ENCODE results near the gene SPATA45. TPM values are rescaled to one million over a fixed set of nuclear protein-coding genes. Genes with fewer than 3 reads are reported as not detected.
"Not testable (repeated sequence)": the region's sequence is repeated elsewhere in the genome, so short reads cannot be mapped to it uniquely, and the experiment has no call there.

Gene SPATA45
- not detected for total RNA-seq

- ChIA-PET CTCF (interaction anchor here (0.7 kb wide), 1 partner anchor 31 kb away, joined by 4 read pairs; no protein-coding TSS in a partner anchor), POLR2A (interaction anchor here (1.3 kb wide), 1 partner anchor 11 kb away, joined by 4 read pairs; the partner anchor contains the start of gene FLVCR1)
- DNase-seq: no peak
These were observed at the start of gene SPATA45 for GRCh38 chr1:212847549-212847948. Gene SPATA45, minus strand, starts transcription at chr1:212847649. Its CDS starts 11,500 bp downstream, at chr1:212836149.

GRCh38 chr1:212892108-212892507, 44.7 kb upstream of the SPATA45 start:
- ChIA-PET POLR2A (no interaction called here), CTCF (interaction anchor here (1.4 kb wide), 1 partner anchor 9 kb away, joined by 3 read pairs; no protein-coding TSS in a partner anchor)
- Mint-ChIP-seq H3K9me3 (no peaks in the 10 kb centered on the region), H3K4me1 (no peaks in the 10 kb centered on the region), H3K27me3 (no peaks in the 10 kb centered on the region), H3K4me3 (no peak overlapping the region), H3K36me3 (ENCODE audit: low read depth) (peaks cover 68% of the 10 kb centered on the region), H3K27ac (no peak overlapping the region)
- no peak for DNase-seq

More at GRCh38 chr1:212847549-212847948, at the start of gene SPATA45:
- H3K4me1 Mint-ChIP-seq: no peaks in the 10 kb centered on the region
- no peak within 1 kb of the TSS for H3K27ac Mint-ChIP-seq
- H3K9me3 Mint-ChIP-seq: no peaks in the 10 kb centered on the region
- H3K4me3 Mint-ChIP-seq: no peak within 1 kb of the TSS
- no peaks in the 10 kb centered on the region for H3K27me3 Mint-ChIP-seq
- no peaks in the 10 kb centered on the region for H3K36me3 Mint-ChIP-seq (ENCODE audit: low read depth)

- Mint-ChIP-seq H3K4me1 (no peaks in the 10 kb centered on the region), H3K9me3 (no peaks in the 10 kb centered on the region), H3K4me3 (no peak overlapping the region), H3K27ac (no peak overlapping the region), H3K27me3 (no peaks in the 10 kb centered on the region), H3K36me3 (ENCODE audit: low read depth) (peaks cover 32% of the 10 kb centered on the region)
- POLR2A ChIA-PET: no interaction called here
- no peak for DNase-seq
- CTCF ChIA-PET: no interaction called here
These were observed 37.1 kb upstream of the SPATA45 start for GRCh38 chr1:212884592-212884991.

- ChIA-PET CTCF (no interaction called here), POLR2A (interaction anchor here (0.9 kb wide), 1 partner anchor 19 kb away, joined by 3 read pairs; no protein-coding TSS in a partner anchor)
- Mint-ChIP-seq H3K9me3 (no peaks in the 10 kb centered on the region), H3K4me3 (no peak overlapping the region), H3K27ac (no peak overlapping the region), H3K27me3 (no peaks in the 10 kb centered on the region), H3K36me3 (ENCODE audit: low read depth) (peaks cover 22% of the 10 kb centered on the region), H3K4me1 (no peaks in the 10 kb centered on the region)
- no peak for DNase-seq
These were observed 32.7 kb upstream of the SPATA45 start for GRCh38 chr1:212879947-212880690.

- H3K36me3 Mint-ChIP-seq (ENCODE audit: low read depth): peaks cover 31% of the 10 kb centered on the region
- ChIA-PET CTCF (interaction anchor here (0.6 kb wide), 1 partner anchor 31 kb away, joined by 4 read pairs; no protein-coding TSS in a partner anchor), POLR2A (no interaction called here)
- no peak overlapping the region for H3K27ac Mint-ChIP-seq
- DNase-seq: no peak
- H3K9me3 Mint-ChIP-seq: no peaks in the 10 kb centered on the region
- no peaks in the 10 kb centered on the region for H3K4me1 Mint-ChIP-seq
- H3K27me3 Mint-ChIP-seq: no peaks in the 10 kb centered on the region
- no peak overlapping the region for H3K4me3 Mint-ChIP-seq
These were observed 31.0 kb upstream of the SPATA45 start for GRCh38 chr1:212878418-212878817.

- Mint-ChIP-seq H3K27ac (no peak overlapping the region), H3K36me3 (ENCODE audit: low read depth) (peaks cover 28% of the 10 kb centered on the region), H3K4me3 (no peak overlapping the region), H3K4me1 (no peaks in the 10 kb centered on the region), H3K27me3 (no peaks in the 10 kb centered on the region), H3K9me3 (no peaks in the 10 kb centered on the region)
- ChIA-PET POLR2A (no interaction called here), CTCF (no interaction called here)
- no peak for DNase-seq
These were observed 26.1 kb upstream of the SPATA45 start for GRCh38 chr1:212873518-212873917.

GRCh38 chr1:212871976-212872375, 24.5 kb upstream of the SPATA45 start:
- no peak overlapping the region for H3K4me3 Mint-ChIP-seq
- H3K27ac Mint-ChIP-seq: no peak overlapping the region
- DNase-seq: no peak
- H3K4me1 Mint-ChIP-seq: no peaks in the 10 kb centered on the region
- ChIA-PET CTCF (interaction anchor here (1.4 kb wide), 1 partner anchor 57 kb away, joined by 3 read pairs; no protein-coding TSS in a partner anchor), POLR2A (no interaction called here)
- H3K9me3 Mint-ChIP-seq: no peaks in the 10 kb centered on the region
- H3K36me3 Mint-ChIP-seq (ENCODE audit: low read depth): peaks cover 29% of the 10 kb centered on the region
- H3K27me3 Mint-ChIP-seq: no peaks in the 10 kb centered on the region

- no peaks in the 10 kb centered on the region for H3K9me3 Mint-ChIP-seq
These were observed 19.7 kb upstream of the SPATA45 start for GRCh38 chr1:212867192-212867591.

GRCh38 chr1:212864201-212864600, 16.8 kb upstream of the SPATA45 start:
- Mint-ChIP-seq H3K27me3 (no peaks in the 10 kb centered on the region), H3K27ac (no peak overlapping the region), H3K36me3 (ENCODE audit: low read depth) (peaks cover 24% of the 10 kb centered on the region), H3K4me3 (no peak overlapping the region), H3K4me1 (peaks cover 19% of the 10 kb centered on the region), H3K9me3 (no peaks in the 10 kb centered on the region)
- ChIA-PET POLR2A (no interaction called here), CTCF (interaction anchor here (1.2 kb wide), 1 partner anchor 409 kb away, joined by 3 read pairs; no protein-coding TSS in a partner anchor)
- DNase-seq: no peak

More at GRCh38 chr1:212867192-212867591, 19.7 kb upstream of the SPATA45 start:
- Mint-ChIP-seq H3K36me3 (ENCODE audit: low read depth) (peaks cover 24% of the 10 kb centered on the region), H3K27me3 (no peaks in the 10 kb centered on the region), H3K4me3 (no peak overlapping the region), H3K4me1 (peaks cover 17% of the 10 kb centered on the region), H3K27ac (no peak overlapping the region)
- no peak for DNase-seq
- ChIA-PET CTCF (no interaction called here), POLR2A (no interaction called here)

- DNase-seq, H3K27ac Mint-ChIP-seq, H3K9me3 Mint-ChIP-seq, H3K27me3 Mint-ChIP-seq, POLR2A ChIA-PET, H3K4me3 Mint-ChIP-seq: not testable (repeated sequence)
- Mint-ChIP-seq H3K4me1 (peaks cover 23% of the 10 kb centered on the region), H3K36me3 (ENCODE audit: low read depth) (peaks cover 29% of the 10 kb centered on the region)
- CTCF ChIA-PET: interaction anchor here (1.2 kb wide), 1 partner anchor 408 kb away, joined by 3 read pairs; no protein-coding TSS in a partner anchor
These were observed 15.9 kb upstream of the SPATA45 start for GRCh38 chr1:212863345-212863744.

- H3K4me1 Mint-ChIP-seq: peaks cover 31% of the 10 kb centered on the region
- DNase-seq: no peak
- no peaks in the 10 kb centered on the region for H3K9me3 Mint-ChIP-seq
- H3K27me3 Mint-ChIP-seq: no peaks in the 10 kb centered on the region
- ChIA-PET CTCF (no interaction called here), POLR2A (interaction anchor here (1.0 kb wide), 1 partner anchor 17 kb away, joined by 3 read pairs; no protein-coding TSS in a partner anchor)
- no peak overlapping the region for H3K27ac Mint-ChIP-seq
- peaks cover 32% of the 10 kb centered on the region for H3K36me3 Mint-ChIP-seq (ENCODE audit: low read depth)
- no peak overlapping the region for H3K4me3 Mint-ChIP-seq
These were observed 14.8 kb upstream of the SPATA45 start for GRCh38 chr1:212862111-212862690.

GRCh38 chr1:212860713-212861581, 13.5 kb upstream of the SPATA45 start:
- Mint-ChIP-seq H3K27ac (no peak overlapping the region), H3K4me1 (peaks cover 42% of the 10 kb centered on the region)
- CTCF ChIA-PET: interaction anchor here (0.6 to 1.6 kb wide), 4 partner anchors 90 to 846 kb away, joined by 3 to 6 read pairs (median 4); no protein-coding TSS in a partner anchor

More at GRCh38 chr1:212860713-212861581, 13.5 kb upstream of the SPATA45 start:
- Mint-ChIP-seq H3K9me3 (no peaks in the 10 kb centered on the region), H3K36me3 (ENCODE audit: low read depth) (peaks cover 24% of the 10 kb centered on the region), H3K27me3 (no peaks in the 10 kb centered on the region), H3K4me3 (no peak overlapping the region)
- POLR2A ChIA-PET: interaction anchor here (0.9 to 2.0 kb wide), 4 partner anchors 19 to 93 kb away, joined by 3 to 6 read pairs (median 3); partner anchors contain the start of genes NSL1 and TATDN3
- no peak for DNase-seq

Data from activated CD4-positive, alpha-beta memory T cell treated with anti-CD3 and anti-CD28 coated beads, Interleukin-2, amount 10 ng/mL, durations not matched to agents 7 days and 5 days (primary cell).